Stimulated activated CD4-positive, alpha-beta T cell treated with anti-CD3 and anti-CD28 coated beads, Interleukin-1b, Interleukin-23, amount 100 ng/mL, for 48 hours (primary cell): ENCODE data around the gene PNPT1.
"Not testable (repeated sequence)": the region's sequence is repeated elsewhere in the genome, so short reads cannot be mapped to it uniquely, and the experiment has no call there.

Source experiments
- DNase-seq: peaks from one replicate; pipeline ENCODE4 v3.0.0-alpha.2; 2020

The PNPT1 gene

GRCh38 chr2:55693181-55694125 lies at the start of gene PNPT1:
Gene PNPT1, minus strand, starts transcription at chr2:55693844. Its CDS starts 21 bp downstream, at chr2:55693823.
- peak; percentile 94 for DNase-seq

DNA sequence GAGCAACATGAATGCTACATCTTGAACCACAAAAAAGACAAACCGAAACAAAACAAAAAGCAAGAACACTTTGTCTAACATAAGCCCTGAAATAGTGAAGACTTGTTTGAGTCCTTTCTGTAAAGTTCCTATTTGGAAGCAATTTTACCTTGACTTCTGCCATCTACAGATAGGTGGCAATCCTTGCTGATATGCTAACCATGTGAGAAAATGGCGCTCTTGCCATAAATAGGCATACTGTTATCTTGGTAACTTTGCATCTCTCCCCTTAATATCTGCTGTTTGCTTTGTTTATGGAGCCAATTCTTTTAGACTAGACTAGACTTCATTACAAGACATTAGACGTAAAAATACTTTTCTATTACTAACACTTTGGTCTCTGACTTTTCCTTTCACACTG lies 49.4 kb upstream of the PNPT1 start:
- no peak for DNase-seq

- DNase-seq = not testable (repeated sequence)
These were observed 42.4 kb upstream of the PNPT1 start for GRCh38 chr2:55736019-55736536.

GRCh38 chr2:55734726-55735125 lies 41.1 kb upstream of the PNPT1 start:
- no peak for DNase-seq

DNA sequence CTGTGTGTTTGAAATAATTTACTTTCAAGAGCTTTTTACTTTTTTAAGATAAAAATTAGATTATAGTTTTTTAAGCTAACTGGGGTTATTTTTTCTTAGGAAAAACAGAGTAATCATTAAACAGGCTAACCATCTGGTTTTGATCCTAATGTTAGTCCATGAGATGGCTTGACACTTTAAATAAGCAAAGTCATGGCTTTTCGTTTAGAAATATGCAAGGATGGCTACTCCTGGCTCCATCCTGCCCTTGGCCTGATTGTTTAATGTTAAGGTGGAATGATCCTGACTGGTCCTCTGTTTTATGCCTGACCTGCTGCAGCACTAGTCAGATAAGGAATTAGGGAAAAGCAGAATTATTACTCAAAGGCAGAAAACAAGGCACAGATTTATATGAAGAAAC lies 39.7 kb upstream of the PNPT1 start:
- DNase-seq = no peak

DNA sequence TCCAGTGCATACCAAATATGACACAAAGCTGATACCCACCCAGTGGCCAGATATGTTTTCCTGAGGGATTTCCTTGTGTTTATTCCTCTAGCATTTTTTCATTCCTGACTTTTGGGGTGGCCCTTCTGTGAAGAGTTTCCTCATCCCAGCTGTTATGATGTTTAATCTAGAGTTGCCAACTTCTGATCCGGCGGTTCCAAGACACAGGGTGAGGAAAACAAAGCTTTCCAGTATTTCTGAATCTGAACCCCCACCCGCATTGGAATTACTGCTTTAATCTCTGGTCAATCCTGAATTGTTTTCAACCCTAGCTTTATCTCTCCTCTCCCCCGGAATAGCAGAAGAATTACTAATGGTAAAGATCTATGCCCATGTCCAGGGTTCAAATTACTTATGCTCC lies 39.2 kb upstream of the PNPT1 start:
- DNase-seq = no peak

DNA sequence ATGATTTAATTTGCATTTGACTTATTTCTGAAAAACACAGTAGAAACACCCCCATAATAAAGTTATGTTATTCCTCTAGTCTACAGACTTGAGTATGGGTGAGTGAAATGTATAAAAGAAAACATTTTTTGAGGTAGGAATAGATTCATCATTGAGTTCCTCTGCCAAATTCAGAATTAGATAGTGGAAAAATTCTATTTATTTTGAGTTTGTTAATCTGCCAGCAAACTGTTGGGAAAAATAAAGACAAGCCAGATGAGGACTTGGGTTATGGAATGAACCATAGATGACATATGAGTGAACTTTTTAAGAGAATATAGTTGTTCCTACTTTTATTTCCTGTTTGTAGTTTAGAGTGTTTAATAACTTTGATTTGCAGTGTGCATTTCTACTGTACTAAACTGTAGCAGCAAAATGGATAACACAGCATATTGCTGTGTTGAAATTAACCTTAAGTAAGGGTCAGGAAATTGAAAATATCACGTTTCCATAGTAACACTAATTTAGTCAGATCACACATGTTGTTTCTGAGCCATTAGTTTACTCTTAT lies 35.6 kb upstream of the PNPT1 start:
- DNase-seq = no peak

- DNase-seq = no peak
These were observed 28.1 kb upstream of the PNPT1 start for GRCh38 chr2:55721596-55722215.

- no peak for DNase-seq
These were observed 26.8 kb upstream of the PNPT1 start for GRCh38 chr2:55720417-55720816.

DNA sequence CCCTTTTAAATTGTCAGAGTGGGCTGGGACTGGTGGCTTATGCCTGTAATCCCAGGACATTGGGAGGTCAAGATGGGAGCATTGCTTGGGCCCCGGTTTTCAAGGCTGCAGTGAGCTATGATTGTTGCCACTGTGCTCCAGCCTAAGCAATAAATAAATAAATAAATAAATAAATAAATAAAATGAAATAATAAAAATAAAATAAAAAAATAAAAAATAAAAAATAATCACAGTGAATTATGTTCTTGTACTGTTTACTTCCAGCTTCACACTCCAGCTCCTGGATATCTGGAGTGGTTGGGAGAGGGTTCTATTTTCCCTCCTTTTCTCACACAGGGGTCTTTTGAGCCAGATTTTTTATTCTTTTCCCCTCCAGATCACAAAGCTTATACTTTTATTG lies 26.2 kb upstream of the PNPT1 start:
- DNase-seq = no peak

- DNase-seq = peak; percentile 30
These were observed 24.7 kb upstream of the PNPT1 start for GRCh38 chr2:55718165-55719008.

- DNase-seq = no peak
These were observed 22.0 kb upstream of the PNPT1 start for GRCh38 chr2:55715626-55716025.

GRCh38 chr2:55715178-55715577 lies 21.5 kb upstream of the PNPT1 start:
- DNase-seq = not testable (repeated sequence)

GRCh38 chr2:55712477-55713060 lies 18.9 kb upstream of the PNPT1 start:
- DNase-seq = no peak

DNA sequence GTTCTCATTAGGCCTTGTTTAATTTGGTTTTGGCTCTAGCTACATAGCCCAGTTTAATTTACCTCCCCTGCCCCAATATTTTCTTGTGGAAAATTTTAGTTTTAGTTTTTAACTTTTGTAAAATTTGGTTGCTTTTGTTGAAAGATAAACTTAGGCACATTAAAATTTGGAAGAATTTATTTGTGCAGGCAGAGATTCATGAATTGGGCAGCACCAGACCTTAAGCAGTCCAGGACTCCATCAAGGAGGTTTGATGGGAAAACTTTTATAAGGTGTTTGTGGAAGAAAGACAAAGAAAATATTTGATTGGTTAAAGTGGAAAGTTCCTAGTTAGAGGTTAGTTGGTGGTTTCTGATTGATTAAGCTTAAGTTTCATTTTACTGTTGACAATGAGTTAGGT lies 16.4 kb upstream of the PNPT1 start:
- DNase-seq = no peak

DNA sequence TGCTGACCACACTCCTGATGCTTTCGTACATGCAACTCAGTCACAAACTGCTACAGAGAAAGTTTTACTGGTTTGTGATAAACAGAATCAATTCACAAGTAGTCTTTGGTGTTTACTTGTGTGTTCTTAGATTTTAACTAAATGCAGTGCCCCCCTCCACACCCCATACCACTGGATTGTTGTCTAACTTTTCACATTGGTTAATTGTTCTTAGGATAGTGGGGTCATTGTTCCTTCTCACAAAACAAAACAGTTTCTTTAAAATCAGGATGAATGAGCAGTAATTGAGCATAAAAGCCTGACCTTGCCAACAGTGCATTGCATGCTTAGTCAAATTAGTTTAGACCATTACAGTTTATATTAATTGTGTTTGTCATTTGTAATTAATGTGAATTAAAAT lies 14.1 kb upstream of the PNPT1 start:
- no peak for DNase-seq

- not testable (repeated sequence) for DNase-seq
These were observed 12.6 kb upstream of the PNPT1 start for GRCh38 chr2:55706258-55706657.

- no peak for DNase-seq
These were observed 11.5 kb upstream of the PNPT1 start for GRCh38 chr2:55705027-55705653.

GRCh38 chr2:55703350-55703749 lies 9.7 kb upstream of the PNPT1 start:
- DNase-seq = no peak

- DNase-seq = not testable (repeated sequence)
These were observed 904 bp downstream of the PNPT1 start for GRCh38 chr2:55692740-55693139.

GRCh38 chr2:55672630-55673029 lies 21.0 kb downstream of the PNPT1 start:
- no peak for DNase-seq

GRCh38 chr2:55668956-55669355 lies 24.7 kb downstream of the PNPT1 start:
- no peak for DNase-seq
